MCF 10A (cell line): ENCODE data around the gene SLC26A2. TPM values are rescaled to one million over a fixed set of nuclear protein-coding genes. Genes with fewer than 3 reads are reported as not detected.

Experiments used
- BruUV-seq: library from RNA; stranded (reverse); fragments of 400-500 nt; replicated peaks from 2 replicates; lab custom pipeline; 2021; lab: Mats Ljungman, UMichigan
- CTCF ChIA-PET: fragments of 300-600 bp; sonication (Branson Sonifier 250); formaldehyde crosslinking; extraction: SDS; loops from one replicate; lab custom pipeline; 2021; ENCODE audit warnings: antibody characterized with exemption, inconsistent platforms; lab: Yijun Ruan, JAX
- POLR2A ChIA-PET: fragments of 300-600, 350-650 bp; sonication (Branson Sonifier 250); formaldehyde crosslinking; extraction: SDS; loops from one replicate; lab custom pipeline; 2020; ENCODE audit warnings: antibody characterized with exemption, inconsistent platforms; lab: Yijun Ruan, JAX
- DNase-seq: peaks from one replicate; pipeline ENCODE4 v3.0.0-alpha.2; 2018; ENCODE audit not compliant: unreplicated experiment
- H3K27ac Mint-ChIP-seq: one replicate; pipeline ENCODE4 v1.8.0; 2022; ENCODE audit warnings: mild to moderate bottlenecking, low read depth, mixed read lengths; ENCODE audit not compliant: unreplicated experiment
- H3K27me3 Mint-ChIP-seq: one replicate; pipeline ENCODE4 v1.8.0; 2022; ENCODE audit warnings: mixed read lengths; ENCODE audit not compliant: insufficient read depth, unreplicated experiment
- H3K36me3 Mint-ChIP-seq: one replicate; pipeline ENCODE4 v1.8.0; 2022; ENCODE audit warnings: mild to moderate bottlenecking, moderate library complexity, mixed read lengths; ENCODE audit not compliant: insufficient read depth, unreplicated experiment
- H3K4me1 Mint-ChIP-seq: one replicate; pipeline ENCODE4 v1.8.0; 2022; ENCODE audit warnings: mixed read lengths; ENCODE audit not compliant: insufficient read depth, unreplicated experiment
- H3K4me3 Mint-ChIP-seq: one replicate; pipeline ENCODE4 v1.8.0; 2022; ENCODE audit warnings: mild to moderate bottlenecking, moderate library complexity, mixed read lengths; ENCODE audit not compliant: unreplicated experiment
- H3K9me3 Mint-ChIP-seq: one replicate; pipeline ENCODE4 v1.8.0; 2022; ENCODE audit warnings: mixed read lengths; ENCODE audit not compliant: unreplicated experiment
- CTCF ChIP-seq: fragments of 200-600 bp; IDR thresholded peaks from one replicate; pipeline ENCODE4 v1.8.0; 2022; ENCODE audit warnings: antibody characterized with exemption, mild to moderate bottlenecking; ENCODE audit not compliant: unreplicated experiment
- intact Hi-C: fragments of 100-400 bp; cut with micrococcal nuclease; formaldehyde crosslinking; loops from 2 replicates; pipeline ENCODE4 v1.14.1; 2022
- total RNA-seq: library from RNA; stranded (reverse); gene quantifications from 2 replicates; pipeline ENCODE4 v1.2.3, GENCODE V29; 2022

The SLC26A2 gene
- total RNA-seq, 1 experiment from 2014 or later = 56.2 TPM

- peak; percentile 96 for TF ChIP-seq CTCF
- CTCF ChIA-PET = interaction anchor here (0.5 to 6.0 kb wide), 66 partner anchors 8 to 1128 kb away, joined by 3 to 195 read pairs (median 5); partner anchors contain the start of genes HMGXB3, PPARGC1B, SLC26A2 and TIGD6
- intact Hi-C loops = loop anchor here (1.0 kb wide), 4 partner anchors 29 to 354 kb away; no protein-coding TSS in a partner anchor
- H3K36me3 Mint-ChIP-seq = peaks cover 26% of the 10 kb centered on the region
- peak; percentile 91 for DNase-seq
- H3K9me3 Mint-ChIP-seq = no peaks in the 10 kb centered on the region
- POLR2A ChIA-PET = interaction anchor here (0.7 to 2.6 kb wide), 13 partner anchors 10 to 243 kb away, joined by 3 to 28 read pairs (median 4); partner anchors contain the start of genes HMGXB3, SLC26A2 and TIGD6
- H3K4me1 Mint-ChIP-seq = peaks cover 10% of the 10 kb centered on the region
- H3K27me3 Mint-ChIP-seq = no peaks in the 10 kb centered on the region
- H3K4me3 Mint-ChIP-seq = no peak overlapping the region
- BruUV-seq = no TSS peak
- H3K27ac Mint-ChIP-seq = no peak overlapping the region
Measured at GRCh38 chr5:149990518-149991376, 30.2 kb downstream of the SLC26A2 start.

- H3K4me3 Mint-ChIP-seq = no peak overlapping the region
- H3K9me3 Mint-ChIP-seq = no peaks in the 10 kb centered on the region
- H3K27me3 Mint-ChIP-seq = no peaks in the 10 kb centered on the region
- ChIA-PET CTCF (interaction anchor here (0.6 to 6.0 kb wide), 19 partner anchors 10 to 331 kb away, joined by 3 to 195 read pairs (median 4); partner anchors contain the start of gene SLC26A2), POLR2A (interaction anchor here (0.6 to 1.6 kb wide), 10 partner anchors 9 to 244 kb away, joined by 3 to 10 read pairs (median 4); no protein-coding TSS in a partner anchor)
- intact Hi-C loops = no loop called here
- no TSS peak for BruUV-seq
- no peak for DNase-seq
- no peak overlapping the region for H3K27ac Mint-ChIP-seq
- TF ChIP-seq CTCF = no peak
- peaks cover 11% of the 10 kb centered on the region for H3K4me1 Mint-ChIP-seq
- H3K36me3 Mint-ChIP-seq = peaks cover 18% of the 10 kb centered on the region
Measured at GRCh38 chr5:149993471-149993870, 32.9 kb downstream of the SLC26A2 start.

GRCh38 chr5:149995385-149996204, 35.0 kb downstream of the SLC26A2 start:
- H3K4me1 Mint-ChIP-seq = peaks cover 17% of the 10 kb centered on the region

More at GRCh38 chr5:149995385-149996204, 35.0 kb downstream of the SLC26A2 start:
- H3K27ac Mint-ChIP-seq = no peak overlapping the region
- peaks cover 20% of the 10 kb centered on the region for H3K36me3 Mint-ChIP-seq
- no TSS peak for BruUV-seq
- POLR2A ChIA-PET = interaction anchor here (1.6 kb wide), 1 partner anchor 26 kb away, joined by 9 read pairs; no protein-coding TSS in a partner anchor
- H3K27me3 Mint-ChIP-seq = no peaks in the 10 kb centered on the region
- intact Hi-C loops = no loop called here
- DNase-seq = no peak
- H3K9me3 Mint-ChIP-seq = no peaks in the 10 kb centered on the region
- TF ChIP-seq CTCF = no peak
- CTCF ChIA-PET = interaction anchor here (0.7 to 6.0 kb wide), 7 partner anchors 37 to 163 kb away, joined by 3 to 195 read pairs (median 12); no protein-coding TSS in a partner anchor
- H3K4me3 Mint-ChIP-seq = no peak overlapping the region
